Prostate gland (tissue), 2 donors: ENCODE results near the gene SVEP1. TPM values are rescaled to one million over a fixed set of nuclear protein-coding genes. Genes with fewer than 3 reads are reported as not detected.

Source experiments
- DNase-seq: peaks from one replicate; pipeline ENCODE4 v3.0.0-alpha.2; 2019; ENCODE audit warnings: low spot score
- H3K27ac ChIP-seq, 2 donors: fragments of 200-600 bp; sonication (generic); 2 replicates each; pipeline ENCODE4 v1.5.1; 2017 to 2019
- H3K27me3 ChIP-seq: fragments of 200-600 bp; sonication (generic); replicated peaks from 2 replicates; pipeline ENCODE4 v1.5.1; 2019; ENCODE audit not compliant: insufficient read depth
- H3K36me3 ChIP-seq, 2 donors: fragments of 200-600 bp; sonication (generic); 1 replicate in 1 of 2; 2 replicates in 1 of 2; pipeline versions ENCODE4 v1.5.1 to v1.8.1; 2017 to 2019
- H3K4me1 ChIP-seq: fragments of 200-600 bp; sonication (generic); replicated peaks from 2 replicates; pipeline ENCODE4 v1.5.1; 2019
- H3K4me3 ChIP-seq, 2 donors: fragments of 200-600 bp; sonication (generic); 2 replicates each; pipeline ENCODE4 v1.5.1; 2017 to 2019
- H3K9me3 ChIP-seq: fragments of 200-600 bp; sonication (generic); 2 replicates; pipeline ENCODE4 v1.5.1; 2017
- POLR2A ChIP-seq: fragments of 450-650 bp; IDR thresholded peaks from one replicate; pipeline ENCODE4 v1.6.1; 2016; ENCODE audit warnings: antibody characterized with exemption, mild to moderate bottlenecking
- POLR2AphosphoS5 ChIP-seq: sonication (generic); formaldehyde crosslinking; IDR thresholded peaks from one replicate; pipeline ENCODE4 v1.6.1; 2017; ENCODE audit warnings: antibody characterized with exemption
- WGBS: methylation state at CpG from one replicate; pipeline ENCODE4 v1.1.5; 2018; 5-methylcytosine and 5-hydroxymethylcytosine counted together
- intact Hi-C: fragments of 100-400 bp; cut with DNase I; formaldehyde crosslinking; loops from one replicate; pipeline ENCODE4 v1.14.2; 2022
- total RNA-seq, 2 donors: library from RNA; depleted of rRNA; stranded (reverse); fragments of >200 nt; gene quantifications; one replicate each; pipeline ENCODE4 v1.1.0, GENCODE V29; 2016
- TF ChIP-seq, protein P1 (sequence below), 4 experiments: fragments of 200-600 bp in 2 of 4; fragments of 450-650 bp in 2 of 4; sonication (generic) in 2 of 4; IDR thresholded peaks; 1 replicate in 3 of 4; 2 replicates in 1 of 4; pipeline ENCODE4 v1.5.1; 2016 to 2019; ENCODE audit warnings: antibody characterized with exemption in 4 of 4, mild to moderate bottlenecking in 2 of 4, moderate library complexity in 2 of 4

The SVEP1 gene
- total RNA-seq, 2 donors from 2014 or later, result 2.7 to 5.8 TPM

DNA sequence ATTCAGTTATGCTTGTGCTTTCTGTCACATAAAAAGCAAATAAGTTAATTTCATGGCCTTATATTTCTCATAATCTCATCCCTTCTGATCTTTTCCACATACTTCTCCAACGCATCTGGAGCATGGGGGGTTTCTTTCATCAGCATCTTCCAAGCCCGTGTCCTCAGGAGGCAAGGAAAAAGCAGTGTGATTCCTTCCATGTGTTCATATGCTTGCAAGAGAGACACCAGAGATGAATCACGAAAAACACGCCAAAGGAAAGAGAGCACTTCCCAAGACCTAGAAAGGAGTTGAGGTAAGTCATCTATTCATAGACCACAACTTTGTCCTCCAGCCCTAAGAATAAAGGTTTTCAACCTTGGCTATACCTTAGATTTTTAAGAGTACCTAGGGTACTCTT lies 26.0 kb upstream of the SVEP1 start:
- Histone ChIP-seq H3K36me3 (no peaks in the 10 kb centered on the region), H3K9me3 (no peaks in the 10 kb centered on the region), H3K4me3 (no peak overlapping the region), H3K4me1 (no peaks in the 10 kb centered on the region), H3K27ac (no peak overlapping the region), H3K27me3 (no peaks in the 10 kb centered on the region)
- no peak for DNase-seq
- TF ChIP-seq, protein P1, sequence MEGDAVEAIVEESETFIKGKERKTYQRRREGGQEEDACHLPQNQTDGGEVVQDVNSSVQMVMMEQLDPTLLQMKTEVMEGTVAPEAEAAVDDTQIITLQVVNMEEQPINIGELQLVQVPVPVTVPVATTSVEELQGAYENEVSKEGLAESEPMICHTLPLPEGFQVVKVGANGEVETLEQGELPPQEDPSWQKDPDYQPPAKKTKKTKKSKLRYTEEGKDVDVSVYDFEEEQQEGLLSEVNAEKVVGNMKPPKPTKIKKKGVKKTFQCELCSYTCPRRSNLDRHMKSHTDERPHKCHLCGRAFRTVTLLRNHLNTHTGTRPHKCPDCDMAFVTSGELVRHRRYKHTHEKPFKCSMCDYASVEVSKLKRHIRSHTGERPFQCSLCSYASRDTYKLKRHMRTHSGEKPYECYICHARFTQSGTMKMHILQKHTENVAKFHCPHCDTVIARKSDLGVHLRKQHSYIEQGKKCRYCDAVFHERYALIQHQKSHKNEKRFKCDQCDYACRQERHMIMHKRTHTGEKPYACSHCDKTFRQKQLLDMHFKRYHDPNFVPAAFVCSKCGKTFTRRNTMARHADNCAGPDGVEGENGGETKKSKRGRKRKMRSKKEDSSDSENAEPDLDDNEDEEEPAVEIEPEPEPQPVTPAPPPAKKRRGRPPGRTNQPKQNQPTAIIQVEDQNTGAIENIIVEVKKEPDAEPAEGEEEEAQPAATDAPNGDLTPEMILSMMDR (IDR thresholded peaks at IDR 0.05), result no peak
- TF ChIP-seq POLR2AphosphoS5, result no peak
- TF ChIP-seq POLR2A, result no peak
- intact Hi-C loops, result no loop called here
- WGBS, result 73% methylated on average over 4 of the region's 4 CpGs

DNA sequence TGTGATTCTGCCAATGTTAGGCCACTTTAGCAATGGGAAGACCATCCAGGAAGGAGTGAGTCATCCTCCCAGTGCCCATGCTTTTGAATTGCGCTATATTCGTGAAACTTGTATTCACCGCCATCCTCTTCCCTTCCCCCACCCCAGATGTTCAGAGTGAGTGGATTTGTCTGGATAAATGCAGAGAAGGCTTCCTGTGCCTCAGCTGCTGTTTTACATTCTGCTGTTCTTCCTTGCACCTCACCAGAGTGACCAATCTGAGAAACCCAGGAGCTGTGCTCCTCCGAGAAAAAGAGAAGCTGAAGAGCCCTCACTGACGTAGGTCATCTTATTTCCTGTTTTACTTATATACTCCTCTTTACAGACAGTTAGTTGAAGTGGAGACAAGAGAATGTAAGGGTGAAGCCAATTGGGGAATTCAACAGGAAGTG lies 24.6 kb upstream of the SVEP1 start:
- H3K4me1 ChIP-seq, result no peaks in the 10 kb centered on the region
- H3K27ac ChIP-seq, result no peak overlapping the region

DNA sequence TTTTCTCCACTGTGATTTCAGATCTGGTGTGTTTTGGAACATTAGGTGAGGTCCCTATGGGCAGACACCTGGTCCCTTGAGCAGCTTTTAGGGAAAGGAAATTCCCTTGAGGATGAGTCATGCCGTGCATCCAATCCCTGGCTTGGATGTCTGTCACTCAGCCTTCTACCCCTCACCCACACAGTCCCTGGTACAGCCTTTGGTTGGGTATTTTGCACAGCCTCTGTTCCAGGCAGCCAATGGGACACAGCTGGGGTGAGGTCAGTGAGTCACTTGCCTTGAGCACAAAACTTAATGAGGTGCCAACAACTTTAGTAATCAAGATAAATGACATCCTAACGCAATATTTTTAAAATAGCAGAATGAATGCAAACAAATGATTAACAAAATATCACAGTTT lies 22.7 kb upstream of the SVEP1 start:
- Histone ChIP-seq H3K9me3 (no peaks in the 10 kb centered on the region), H3K4me3 (no peak overlapping the region), H3K36me3 (no peaks in the 10 kb centered on the region), H3K27ac (no peak overlapping the region), H3K4me1 (no peaks in the 10 kb centered on the region), H3K27me3 (no peaks in the 10 kb centered on the region)
- 68% methylated on average over 2 of the region's 2 CpGs for WGBS
- intact Hi-C loops, result no loop called here
- TF ChIP-seq POLR2A (no peak), POLR2AphosphoS5 (no peak)
- TF ChIP-seq, protein P1 (IDR thresholded peaks at IDR 0.05), result no peak
- no peak for DNase-seq

More for the DNA sequence above, 24.6 kb upstream of the SVEP1 start:
- Histone ChIP-seq H3K27me3 (no peaks in the 10 kb centered on the region), H3K36me3 (no peaks in the 10 kb centered on the region), H3K9me3 (no peaks in the 10 kb centered on the region), H3K4me3 (no peak overlapping the region)
- WGBS, result 90% methylated on average over 5 of the region's 5 CpGs
- intact Hi-C loops, result no loop called here
- no peak for DNase-seq
- no peak for TF ChIP-seq POLR2A

DNA sequence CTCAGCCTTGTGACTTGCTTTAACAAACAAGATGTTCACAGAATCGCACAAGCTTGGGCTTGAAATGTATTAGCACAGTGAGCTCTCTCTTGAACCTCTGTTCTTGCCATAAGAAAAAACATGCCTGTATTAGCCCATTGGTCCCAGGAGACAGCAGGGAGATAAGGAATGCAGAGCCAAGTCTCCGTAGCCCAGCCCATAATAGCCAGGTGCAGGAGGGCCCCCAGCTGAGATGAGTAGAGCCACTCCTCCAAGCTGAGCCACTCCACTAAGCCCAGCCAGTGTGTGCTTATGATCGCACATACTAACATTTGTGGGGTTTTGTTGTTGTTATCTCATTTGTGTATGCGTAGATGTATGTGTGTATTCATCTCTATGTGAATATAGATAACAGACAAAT lies 21.6 kb upstream of the SVEP1 start:
- H3K9me3 ChIP-seq, result no peaks in the 10 kb centered on the region
- TF ChIP-seq, protein P1 (IDR thresholded peaks at IDR 0.05), result no peak
- TF ChIP-seq POLR2AphosphoS5 (no peak), POLR2A (no peak)
- 68% methylated on average over 4 of the region's 4 CpGs for WGBS
- intact Hi-C loops, result no loop called here
- H3K4me1 ChIP-seq, result no peaks in the 10 kb centered on the region
- no peaks in the 10 kb centered on the region for H3K36me3 ChIP-seq
- DNase-seq, result no peak
- H3K4me3 ChIP-seq, result no peak overlapping the region
- H3K27ac ChIP-seq, result no peak overlapping the region
- H3K27me3 ChIP-seq, result no peaks in the 10 kb centered on the region

DNA sequence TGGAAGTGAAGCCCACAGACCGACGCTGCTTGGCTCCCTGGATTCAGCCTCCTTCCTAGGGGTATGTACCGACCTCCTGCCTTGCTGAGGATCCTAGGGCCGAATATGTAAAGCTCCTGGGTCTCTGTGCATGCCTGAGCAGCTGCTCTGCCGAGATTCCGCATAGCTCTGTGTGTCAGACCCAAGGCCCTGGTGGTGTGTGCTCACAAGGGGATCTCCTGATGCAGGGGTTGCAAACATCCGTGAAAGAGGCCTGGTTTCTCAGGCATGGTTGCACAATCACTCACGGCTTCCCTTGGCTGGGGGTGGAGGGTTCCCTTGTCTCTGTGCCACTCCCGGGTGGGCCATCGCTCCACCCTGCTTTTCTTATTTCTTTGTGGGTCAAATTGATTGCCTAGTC lies 19.9 kb upstream of the SVEP1 start:
- Histone ChIP-seq H3K9me3 (no peaks in the 10 kb centered on the region), H3K27ac (no peak overlapping the region), H3K4me1 (no peaks in the 10 kb centered on the region), H3K36me3 (no peaks in the 10 kb centered on the region), H3K4me3 (no peak overlapping the region), H3K27me3 (no peaks in the 10 kb centered on the region)
- 70% methylated on average over 10 of the region's 10 CpGs for WGBS
- intact Hi-C loops, result no loop called here
- no peak for DNase-seq
- TF ChIP-seq, protein P1 (IDR thresholded peaks at IDR 0.05), result no peak
- no peak for TF ChIP-seq POLR2A
- no peak for TF ChIP-seq POLR2AphosphoS5
